ENCODE data around the gene CCDC174.
A peak's percentile ranks its signal among the peaks of the same experiment; 100 is the strongest.

The CCDC174 gene

DNA sequence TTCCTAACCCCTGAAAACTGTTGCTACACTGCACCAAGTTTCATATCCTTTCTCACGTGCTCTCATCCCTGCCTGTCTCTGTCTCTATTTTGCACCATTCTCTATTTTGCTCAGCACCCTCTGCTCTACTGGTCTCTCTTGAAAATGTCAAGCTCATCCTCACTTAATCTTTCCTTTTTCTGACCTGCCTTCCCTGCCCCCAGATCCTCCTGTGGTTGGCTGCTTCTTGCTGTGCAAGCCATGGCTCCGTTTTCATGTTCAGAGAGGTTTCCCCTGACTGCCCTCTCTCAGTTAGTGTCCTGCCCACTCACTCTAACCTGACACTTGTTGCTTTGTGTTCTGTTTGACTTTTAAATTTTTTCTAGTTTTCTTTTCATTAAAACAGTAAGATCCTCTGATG lies 6.0 kb downstream of the CCDC174 start:
- Mint-ChIP-seq H3K36me3 (ENCODE audit: low read depth) (peaks cover 86% of the 10 kb centered on the region), H3K4me1 (ENCODE audit: low read depth) (peaks cover 34% of the 10 kb centered on the region), H3K9me3 (no peaks in the 10 kb centered on the region), H3K27me3 (no peaks in the 10 kb centered on the region), H3K27ac (peak overlapping the region; percentile 58), H3K4me3 (no peak overlapping the region)
- no peak for DNase-seq

DNA sequence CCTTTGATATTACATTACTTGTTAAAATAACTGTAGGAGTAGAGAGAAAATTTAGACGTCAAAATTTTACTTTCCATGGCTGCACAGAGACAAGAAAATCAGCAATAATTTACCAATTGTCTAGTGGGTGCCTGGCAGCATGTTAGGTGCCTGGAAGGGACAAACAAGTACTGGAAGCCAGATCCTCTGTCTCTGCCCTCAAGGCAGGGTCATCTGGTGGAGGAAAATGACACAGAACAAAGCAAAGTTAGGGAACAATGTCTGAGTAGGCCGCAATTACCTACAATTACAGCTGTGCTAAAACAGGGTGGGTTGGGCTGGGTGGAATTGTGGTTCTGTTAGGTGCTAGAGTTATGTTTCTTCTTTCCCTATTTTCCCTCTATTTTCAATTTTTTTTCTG lies 7.4 kb downstream of the CCDC174 start:
- Mint-ChIP-seq H3K36me3 (ENCODE audit: low read depth) (peaks cover 94% of the 10 kb centered on the region), H3K4me1 (ENCODE audit: low read depth) (peaks cover 24% of the 10 kb centered on the region), H3K27me3 (no peaks in the 10 kb centered on the region), H3K4me3 (no peak overlapping the region), H3K27ac (no peak overlapping the region), H3K9me3 (no peaks in the 10 kb centered on the region)
- no peak for DNase-seq

DNA sequence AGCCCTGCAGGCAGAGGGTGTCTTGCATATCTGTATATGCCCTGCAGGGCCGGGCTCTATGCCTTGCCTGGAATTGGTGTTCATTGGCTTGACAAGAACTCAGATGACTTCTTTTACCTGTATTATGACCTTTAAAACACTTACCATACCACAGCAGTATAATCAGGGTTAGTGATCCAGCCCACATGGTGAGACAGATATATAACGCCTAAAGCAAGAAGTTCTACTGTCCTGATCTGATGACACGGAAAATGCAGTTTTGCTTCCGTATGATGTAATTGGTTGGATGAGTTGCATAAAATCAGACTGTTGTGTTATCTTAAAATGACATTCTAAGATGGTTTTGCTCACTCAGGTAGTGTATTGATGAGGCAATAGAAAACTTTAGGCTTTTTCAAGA lies 9.4 kb downstream of the CCDC174 start:
- Mint-ChIP-seq H3K27ac (peak overlapping the region; percentile 76), H3K36me3 (ENCODE audit: low read depth) (peaks cover 96% of the 10 kb centered on the region), H3K4me3 (no peak overlapping the region), H3K9me3 (no peaks in the 10 kb centered on the region), H3K4me1 (ENCODE audit: low read depth) (peaks cover 16% of the 10 kb centered on the region), H3K27me3 (no peaks in the 10 kb centered on the region)
- DNase-seq, result no peak

DNA sequence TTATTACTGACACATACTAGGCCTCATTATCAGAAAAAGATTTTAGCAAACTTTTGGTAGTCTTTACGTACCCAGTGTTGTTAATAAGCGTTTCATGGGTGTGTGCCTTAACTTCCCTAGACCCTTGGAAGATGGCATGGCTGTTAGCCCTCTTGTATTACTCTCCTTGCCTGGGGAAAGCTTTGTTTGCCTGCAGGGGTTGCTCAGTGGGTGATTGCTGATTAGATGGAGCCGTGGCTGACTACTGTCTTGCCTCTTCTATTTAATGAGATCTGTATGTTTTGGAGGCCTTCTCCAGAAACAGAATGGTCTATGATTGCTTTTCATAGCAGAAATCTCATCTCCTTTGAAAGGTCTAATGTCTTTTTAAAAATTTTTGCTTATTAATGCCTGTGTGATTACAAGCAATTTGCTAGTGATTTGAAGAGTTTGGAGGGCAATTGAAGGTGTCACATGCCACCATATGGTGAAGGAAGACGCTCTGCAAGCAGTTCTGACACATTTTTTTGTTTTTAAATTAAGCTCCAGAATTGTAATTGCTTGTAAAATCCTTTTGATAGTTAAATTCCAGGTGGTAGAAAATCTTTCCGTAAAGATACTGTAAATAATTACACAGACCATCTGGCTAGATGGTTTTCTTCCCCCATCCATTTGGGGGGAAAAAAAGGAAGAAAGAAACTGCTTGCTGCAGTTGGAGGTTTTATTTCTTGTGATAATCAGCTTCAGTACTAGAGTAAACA lies 12.0 kb downstream of the CCDC174 start:
- DNase-seq, result no peak
- peak overlapping the region; percentile 64 for H3K27ac Mint-ChIP-seq
- H3K27me3 Mint-ChIP-seq, result no peaks in the 10 kb centered on the region
- H3K4me1 Mint-ChIP-seq (ENCODE audit: low read depth), result peaks cover 2% of the 10 kb centered on the region
- H3K9me3 Mint-ChIP-seq, result no peaks in the 10 kb centered on the region
- H3K4me3 Mint-ChIP-seq, result no peak overlapping the region
- peaks cover 94% of the 10 kb centered on the region for H3K36me3 Mint-ChIP-seq (ENCODE audit: low read depth)

DNA sequence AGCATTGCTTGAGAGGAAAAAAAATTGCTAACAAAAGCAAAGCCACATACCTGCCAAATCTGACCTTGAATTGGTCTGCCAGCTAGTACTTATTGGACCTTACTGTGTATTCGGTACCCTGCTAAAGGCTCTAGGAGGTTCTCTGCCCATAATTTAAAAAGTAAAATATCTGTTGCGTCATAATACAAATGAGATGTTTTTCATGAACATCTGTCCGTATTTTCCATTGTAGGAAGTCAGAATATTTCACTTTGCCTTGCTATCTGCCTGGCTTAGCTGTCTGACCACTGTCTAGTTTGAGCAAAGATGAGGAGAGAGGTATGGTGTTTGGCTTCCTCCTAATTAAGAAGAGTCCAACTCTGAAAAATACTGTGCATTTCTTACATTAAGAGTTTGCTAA lies 12.6 kb downstream of the CCDC174 start:
- Mint-ChIP-seq H3K27ac (peak overlapping the region; percentile 31), H3K4me1 (ENCODE audit: low read depth) (peaks cover 2% of the 10 kb centered on the region), H3K9me3 (no peaks in the 10 kb centered on the region), H3K4me3 (no peak overlapping the region), H3K27me3 (no peaks in the 10 kb centered on the region), H3K36me3 (ENCODE audit: low read depth) (peaks cover 94% of the 10 kb centered on the region)
- DNase-seq, result no peak

DNA sequence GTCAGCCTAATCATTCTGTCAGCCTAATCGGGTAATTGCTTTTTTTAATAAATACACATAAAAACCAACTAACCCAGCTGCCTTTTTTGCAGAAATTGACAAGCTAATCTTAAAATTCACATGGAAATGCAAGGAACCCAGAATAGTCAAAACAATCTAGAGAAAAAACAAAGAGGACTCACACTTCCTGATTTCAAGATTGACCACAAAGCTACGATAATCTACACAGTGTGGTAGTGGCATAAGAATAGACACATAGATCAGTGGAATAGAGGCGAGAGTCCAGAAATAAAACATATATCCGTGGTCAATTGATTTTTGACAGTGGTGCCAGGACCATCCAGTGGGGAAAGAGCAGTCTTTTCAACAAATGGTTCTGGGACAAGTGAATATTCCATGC lies 21.0 kb downstream of the CCDC174 start:
- H3K9me3 Mint-ChIP-seq, result no peaks in the 10 kb centered on the region
- H3K4me3 Mint-ChIP-seq, result no peak overlapping the region
- DNase-seq, result no peak
- H3K27me3 Mint-ChIP-seq, result no peaks in the 10 kb centered on the region
- peaks cover 67% of the 10 kb centered on the region for H3K36me3 Mint-ChIP-seq (ENCODE audit: low read depth)
- no peaks in the 10 kb centered on the region for H3K4me1 Mint-ChIP-seq (ENCODE audit: low read depth)
- no peak overlapping the region for H3K27ac Mint-ChIP-seq

DNA sequence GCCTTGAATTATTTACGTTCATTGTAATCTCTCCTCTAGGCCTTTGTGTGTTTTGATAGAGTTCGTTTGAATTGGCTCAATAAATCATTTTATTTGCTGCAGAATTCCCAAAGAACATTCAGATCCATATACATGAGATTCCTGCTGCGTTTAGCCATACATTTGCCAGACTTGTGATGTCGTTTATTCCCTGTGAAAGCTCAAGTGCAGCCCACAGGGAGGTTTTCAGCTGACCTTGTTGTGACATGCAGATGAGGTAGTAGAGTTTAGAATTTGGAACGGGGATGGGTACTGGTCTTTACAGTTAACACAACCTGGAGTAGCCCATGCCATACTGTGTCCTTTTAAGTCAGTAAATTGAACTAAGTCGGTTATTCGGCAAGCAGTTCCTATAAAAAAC lies 23.3 kb downstream of the CCDC174 start, which contains the start of gene C3orf20:
C3orf20 (plus strand) TSS at position 301 of the 400 bp plus-strand sequence. CDS start 7,573 bp downstream, outside the sequence.
- H3K27me3 Mint-ChIP-seq, result no peaks in the 10 kb centered on the region
- no peaks in the 10 kb centered on the region for H3K9me3 Mint-ChIP-seq
- no peak within 1 kb of the TSS for H3K27ac Mint-ChIP-seq
- H3K36me3 Mint-ChIP-seq (ENCODE audit: low read depth), result peaks cover 46% of the 10 kb centered on the region
- no peak within 1 kb of the TSS for H3K4me3 Mint-ChIP-seq
- no peaks in the 10 kb centered on the region for H3K4me1 Mint-ChIP-seq (ENCODE audit: low read depth)
- no peak for DNase-seq

DNA sequence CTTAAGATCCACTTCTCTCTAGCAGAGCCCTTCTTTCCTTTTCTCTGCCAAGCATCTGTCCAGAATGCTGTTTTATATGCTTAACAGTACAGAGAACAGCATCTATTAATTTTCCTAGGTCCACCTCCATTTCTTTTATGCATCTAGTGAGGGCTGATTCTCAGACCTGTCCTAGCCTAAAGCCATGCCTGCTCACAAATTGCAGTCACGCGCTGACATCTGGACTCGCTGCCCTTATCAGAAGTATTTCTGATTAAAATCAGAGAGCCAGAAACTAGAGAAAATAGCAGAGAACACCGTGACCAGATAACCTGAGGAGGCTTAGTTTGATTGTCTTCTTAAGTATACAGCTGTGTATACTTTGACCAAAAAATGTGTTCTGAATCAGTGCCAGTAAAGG lies 25.3 kb downstream of the CCDC174 start:
- Mint-ChIP-seq H3K4me3 (no peak overlapping the region), H3K36me3 (ENCODE audit: low read depth) (peaks cover 26% of the 10 kb centered on the region), H3K4me1 (ENCODE audit: low read depth) (no peaks in the 10 kb centered on the region), H3K9me3 (peaks cover 5% of the 10 kb centered on the region), H3K27ac (no peak overlapping the region), H3K27me3 (no peaks in the 10 kb centered on the region)
- no peak for DNase-seq

DNA sequence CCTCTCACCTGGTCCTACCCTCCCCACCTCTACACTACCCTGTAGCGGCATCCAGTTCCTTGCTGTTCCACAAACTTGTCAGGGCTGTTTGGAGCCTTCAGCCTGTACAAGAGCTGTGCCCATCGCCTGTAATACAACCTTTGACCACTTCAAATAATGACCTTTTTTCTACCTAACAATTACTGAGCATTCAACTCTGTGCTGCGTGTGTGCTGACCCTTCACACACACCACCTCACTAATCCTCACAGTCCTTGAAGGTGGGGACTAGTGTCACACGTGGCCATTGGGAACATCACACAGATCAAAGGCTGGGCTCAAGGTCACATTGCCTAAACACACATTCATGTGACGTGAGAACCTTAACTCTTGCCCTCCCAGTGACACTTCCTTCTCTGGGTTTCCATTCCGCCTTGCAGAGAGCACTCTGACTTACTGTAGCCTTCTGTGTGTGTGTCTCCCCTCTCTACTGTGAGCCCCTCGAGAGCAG lies 26.5 kb downstream of the CCDC174 start:
- Mint-ChIP-seq H3K4me3 (no peak overlapping the region), H3K9me3 (peaks cover 5% of the 10 kb centered on the region), H3K4me1 (ENCODE audit: low read depth) (no peaks in the 10 kb centered on the region), H3K27me3 (no peaks in the 10 kb centered on the region), H3K27ac (no peak overlapping the region), H3K36me3 (ENCODE audit: low read depth) (peaks cover 15% of the 10 kb centered on the region)
- no peak for DNase-seq

DNA sequence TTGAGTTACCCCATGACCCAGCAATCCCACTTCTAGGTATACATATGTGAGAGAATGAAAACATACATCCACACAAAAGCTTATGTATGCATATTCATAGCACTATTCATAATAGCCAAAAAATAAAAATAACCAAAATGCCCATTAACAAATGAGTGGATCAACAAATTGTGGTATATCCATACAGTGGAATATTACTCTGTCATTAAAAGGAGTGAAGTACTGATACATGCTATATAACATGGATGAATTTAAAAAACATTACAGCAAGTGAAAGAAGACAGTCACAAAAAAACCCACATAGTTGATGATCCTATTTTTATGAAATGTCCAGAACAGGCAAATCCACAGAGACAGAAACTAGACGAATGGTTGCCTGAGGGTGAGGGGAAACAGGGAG lies 28.6 kb downstream of the CCDC174 start:
- H3K27ac Mint-ChIP-seq, result no peak overlapping the region
- peaks cover 5% of the 10 kb centered on the region for H3K9me3 Mint-ChIP-seq
- H3K36me3 Mint-ChIP-seq (ENCODE audit: low read depth), result peaks cover 3% of the 10 kb centered on the region
- no peak for DNase-seq
- no peak overlapping the region for H3K4me3 Mint-ChIP-seq
- H3K27me3 Mint-ChIP-seq, result no peaks in the 10 kb centered on the region
- no peaks in the 10 kb centered on the region for H3K4me1 Mint-ChIP-seq (ENCODE audit: low read depth)

DNA sequence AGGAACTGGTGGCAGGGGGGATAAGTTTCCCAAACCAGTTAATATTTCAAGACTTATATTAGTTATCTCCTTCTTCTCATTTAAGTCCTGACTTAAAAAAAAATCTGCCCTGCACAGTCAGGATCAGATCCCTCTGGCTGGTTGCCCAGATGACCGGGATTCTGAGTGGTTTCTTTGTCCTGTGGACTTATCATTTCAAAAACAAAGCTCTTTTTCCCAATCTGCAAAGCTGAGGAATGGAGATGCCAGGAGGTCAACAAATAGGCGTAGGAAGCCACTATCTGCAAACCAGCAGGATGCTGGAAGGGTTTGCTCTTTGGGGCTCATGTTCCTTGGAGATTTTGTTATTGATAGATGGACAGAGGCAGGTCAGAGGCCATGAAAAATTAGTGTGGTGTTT lies 29.2 kb downstream of the CCDC174 start:
- H3K27ac Mint-ChIP-seq, result no peak overlapping the region
- H3K4me1 Mint-ChIP-seq (ENCODE audit: low read depth), result no peaks in the 10 kb centered on the region
- peaks cover 3% of the 10 kb centered on the region for H3K36me3 Mint-ChIP-seq (ENCODE audit: low read depth)
- DNase-seq, result no peak
- no peaks in the 10 kb centered on the region for H3K27me3 Mint-ChIP-seq
- H3K9me3 Mint-ChIP-seq, result peaks cover 5% of the 10 kb centered on the region
- H3K4me3 Mint-ChIP-seq, result no peak overlapping the region

DNA sequence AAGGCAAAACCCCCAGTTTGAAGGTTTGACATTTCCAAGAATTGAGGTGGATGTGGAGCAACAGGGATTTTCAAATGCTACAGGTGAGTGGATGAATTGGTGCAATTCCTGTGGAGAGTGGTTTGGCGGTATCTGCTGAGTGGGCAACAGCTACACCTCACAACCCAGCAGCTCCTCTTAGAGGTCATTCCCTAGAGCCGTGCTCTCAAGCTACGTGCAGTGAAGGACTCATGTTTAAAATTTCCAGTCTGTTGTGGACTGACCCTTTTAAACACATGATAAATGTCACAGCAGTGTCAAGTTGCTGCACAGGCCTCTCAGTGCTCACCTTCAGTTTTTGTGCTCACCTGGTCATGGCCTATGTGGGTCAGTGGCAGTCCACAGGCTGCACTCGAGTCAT lies 32.9 kb downstream of the CCDC174 start:
- Mint-ChIP-seq H3K9me3 (peaks cover 5% of the 10 kb centered on the region), H3K27ac (no peak overlapping the region), H3K36me3 (ENCODE audit: low read depth) (no peaks in the 10 kb centered on the region), H3K4me1 (ENCODE audit: low read depth) (peaks cover 5% of the 10 kb centered on the region), H3K27me3 (peaks cover 6% of the 10 kb centered on the region), H3K4me3 (no peak overlapping the region)
- DNase-seq, result no peak

DNA sequence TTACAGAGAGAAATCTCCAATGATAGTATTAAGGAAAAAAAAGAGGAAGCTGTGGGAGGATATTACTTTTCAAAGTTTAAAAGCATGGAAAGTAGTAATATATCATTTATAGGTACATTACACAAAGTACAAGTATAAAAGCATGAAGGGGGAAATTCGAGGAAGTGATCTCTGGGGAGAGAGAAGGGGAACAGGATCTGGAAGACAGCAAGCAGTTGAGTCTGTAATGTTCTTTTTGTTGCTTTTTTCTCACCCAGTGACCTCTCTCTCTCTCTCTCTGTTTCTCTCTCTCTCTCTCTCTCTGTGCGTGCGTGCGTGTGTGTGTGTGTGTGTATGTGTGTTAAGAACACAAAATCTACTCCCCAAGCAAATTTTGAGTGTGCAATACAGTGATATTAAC lies 33.6 kb downstream of the CCDC174 start:
- Mint-ChIP-seq H3K27ac (no peak overlapping the region), H3K36me3 (ENCODE audit: low read depth) (no peaks in the 10 kb centered on the region), H3K27me3 (peaks cover 8% of the 10 kb centered on the region), H3K4me1 (ENCODE audit: low read depth) (peaks cover 7% of the 10 kb centered on the region), H3K4me3 (no peak overlapping the region), H3K9me3 (peaks cover 2% of the 10 kb centered on the region)
- DNase-seq, result no peak

DNA sequence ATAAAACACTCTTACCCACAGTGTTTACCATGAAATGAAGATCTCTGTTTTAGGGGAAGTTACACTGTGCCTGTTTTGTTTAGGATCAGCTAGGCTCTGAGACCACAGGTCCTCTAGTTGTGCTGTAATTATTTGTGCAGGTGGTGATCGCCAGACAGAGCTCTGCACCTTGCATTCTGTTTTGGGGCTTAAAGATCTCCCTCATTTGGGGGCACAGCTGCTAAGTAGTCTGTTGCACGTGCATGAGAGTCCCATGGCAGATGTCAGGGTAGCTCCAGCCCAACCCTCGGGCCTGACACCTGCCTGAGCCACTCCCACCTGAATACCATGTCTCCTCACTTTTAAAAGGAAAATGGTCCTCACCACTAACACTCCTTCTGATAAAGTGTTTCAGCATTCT lies 35.8 kb downstream of the CCDC174 start:
- Mint-ChIP-seq H3K36me3 (ENCODE audit: low read depth) (no peaks in the 10 kb centered on the region), H3K4me3 (no peak overlapping the region), H3K27me3 (peaks cover 11% of the 10 kb centered on the region), H3K27ac (no peak overlapping the region), H3K9me3 (no peaks in the 10 kb centered on the region), H3K4me1 (ENCODE audit: low read depth) (peaks cover 7% of the 10 kb centered on the region)
- no peak for DNase-seq

DNA sequence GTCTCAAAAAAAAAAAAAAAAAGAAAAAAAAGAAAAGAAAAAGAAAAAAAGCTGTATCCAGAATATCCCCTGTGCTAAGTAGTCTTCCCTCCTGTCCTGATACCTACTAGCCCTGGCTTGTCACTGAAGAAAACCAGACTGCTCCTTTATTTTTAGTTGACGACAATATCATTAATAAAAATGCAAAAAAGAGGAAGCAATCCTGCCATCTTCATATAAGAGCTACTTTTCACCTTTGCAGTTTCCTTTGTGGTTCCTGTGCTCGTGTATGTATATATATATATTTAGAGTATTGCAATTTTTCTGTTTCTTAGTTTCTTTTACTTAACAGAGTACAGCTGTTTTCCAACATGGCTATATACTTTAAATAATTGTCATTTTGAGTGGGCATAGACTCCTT lies 37.0 kb downstream of the CCDC174 start:
- Mint-ChIP-seq H3K27ac (no peak overlapping the region), H3K36me3 (ENCODE audit: low read depth) (no peaks in the 10 kb centered on the region), H3K4me3 (no peak overlapping the region), H3K4me1 (ENCODE audit: low read depth) (peaks cover 7% of the 10 kb centered on the region), H3K9me3 (peaks cover 4% of the 10 kb centered on the region), H3K27me3 (peaks cover 11% of the 10 kb centered on the region)
- no peak for DNase-seq
